Measurements from ENCODE around the gene SLBP. TPM values are rescaled to one million over a fixed set of nuclear protein-coding genes. Genes with fewer than 3 reads are reported as not detected.

Gene SLBP
- total and polyA plus RNA-seq, 10 of the 15 experiments (the other 5 are each of a cell fraction or from before 2014, with no cell fraction given) = 94.4 to 278 (median 158) TPM

Small RNA genes lying within 50 kb of the gene (small RNA-seq; reads per million reads assigned to genes)
- gene RF00019 = not detected

Other genes starting within 250 kb of the SLBP start
- 0.40 and 1.4 TPM in 2 replicates for gene FAM53A, start 28.0 kb downstream of the SLBP start, total RNA-seq (2014; rRNA removed)
- 0.32 and 0.40 TPM in 2 replicates for gene FAM53A, start 28.0 kb downstream of the SLBP start, total RNA-seq (2014; rRNA removed; fragmentation: Illumina TruSeq; extraction: Trizol)
- 0.77 and 0.87 TPM in 2 replicates for gene FAM53A, start 28.0 kb downstream of the SLBP start, total RNA-seq (2021)
- gene FAM53A, start 28.0 kb downstream of the SLBP start, polyA plus RNA-seq (2011; rRNA removed) = 0.30 and 0.37 TPM in 2 replicates
- gene FAM53A, start 28.0 kb downstream of the SLBP start, polyA plus RNA-seq (2014; fragmentation: Illumina TruSeq; extraction: Trizol) = 0.09 TPM in 1 of 2 replicates, not detected in the other
- under 1 TPM in 1 of 2 experiments, not detected in 1; 0.02 TPM for gene FAM53A, start 28.0 kb downstream of the SLBP start, polyA plus RNA-seq (2014; fragmentation: Nextera tagmentation; extraction: Ambion mirVana)
- 0.44 and 1.3 TPM in 2 replicates for gene FAM53A, start 28.0 kb downstream of the SLBP start, polyA plus RNA-seq (2014; rRNA removed)
- under 1 TPM in 1 of 2 experiments, not detected in 1; 0.32 TPM for gene FAM53A, start 28.0 kb downstream of the SLBP start, polyA plus RNA-seq (2016; fragmentation: Nextera tagmentation; extraction: Ambion mirVana)
- 18.4 and 20.9 TPM in 2 replicates for gene TMEM129, start 9.0 kb upstream of the SLBP start, total RNA-seq (2014; rRNA removed)
- 7.7 and 9.0 TPM in 2 replicates for gene TMEM129, start 9.0 kb upstream of the SLBP start, total RNA-seq (2014; rRNA removed; fragmentation: Illumina TruSeq; extraction: Trizol)
- 19.3 and 20.4 TPM in 2 replicates for gene TMEM129, start 9.0 kb upstream of the SLBP start, total RNA-seq (2021)
- gene TMEM129, start 9.0 kb upstream of the SLBP start, polyA plus RNA-seq (2011; rRNA removed) = 4.0 and 8.6 TPM in 2 replicates
- 2.1 and 7.2 TPM in 2 replicates for gene TMEM129, start 9.0 kb upstream of the SLBP start, polyA plus RNA-seq (2014; fragmentation: Illumina TruSeq; extraction: Trizol)
- gene TMEM129, start 9.0 kb upstream of the SLBP start, polyA plus RNA-seq (2014; fragmentation: Nextera tagmentation; extraction: Ambion mirVana) = under 1 TPM; 0.19 to 0.46 TPM
- gene TMEM129, start 9.0 kb upstream of the SLBP start, polyA plus RNA-seq (2014; rRNA removed) = 24.9 and 25.1 TPM in 2 replicates
- gene TMEM129, start 9.0 kb upstream of the SLBP start, polyA plus RNA-seq (2016; fragmentation: Nextera tagmentation; extraction: Ambion mirVana) = 10 to 100 TPM; 17.3 to 23.2 TPM
- 48.1 and 66.7 TPM in 2 replicates for gene TACC3, start 9.2 kb upstream of the SLBP start, total RNA-seq (2014; rRNA removed)
- 44.5 and 48.6 TPM in 2 replicates for gene TACC3, start 9.2 kb upstream of the SLBP start, total RNA-seq (2014; rRNA removed; fragmentation: Illumina TruSeq; extraction: Trizol)
- 120 and 121 TPM in 2 replicates for gene TACC3, start 9.2 kb upstream of the SLBP start, total RNA-seq (2021)
- gene TACC3, start 9.2 kb upstream of the SLBP start, polyA plus RNA-seq (2011; rRNA removed) = 29.0 and 39.7 TPM in 2 replicates
- gene TACC3, start 9.2 kb upstream of the SLBP start, polyA plus RNA-seq (2014; fragmentation: Illumina TruSeq; extraction: Trizol) = 77.1 and 99.7 TPM in 2 replicates
- gene TACC3, start 9.2 kb upstream of the SLBP start, polyA plus RNA-seq (2014; fragmentation: Nextera tagmentation; extraction: Ambion mirVana) = 1 to 10 TPM; 2.8 to 8.1 TPM
- 79.9 and 99.2 TPM in 2 replicates for gene TACC3, start 9.2 kb upstream of the SLBP start, polyA plus RNA-seq (2014; rRNA removed)
- gene TACC3, start 9.2 kb upstream of the SLBP start, polyA plus RNA-seq (2016; fragmentation: Nextera tagmentation; extraction: Ambion mirVana) = 100 to 1,000 TPM; 103 to 115 TPM
- 0.05 TPM in 1 of 2 replicates, not detected in the other for gene FGFR3, start 81.0 kb upstream of the SLBP start, total RNA-seq (2014; rRNA removed)
- not detected in 2 replicates for gene FGFR3, start 81.0 kb upstream of the SLBP start, total RNA-seq (2014; rRNA removed; fragmentation: Illumina TruSeq; extraction: Trizol)
- gene FGFR3, start 81.0 kb upstream of the SLBP start, total RNA-seq (2021) = 0.33 and 0.37 TPM in 2 replicates
- gene FGFR3, start 81.0 kb upstream of the SLBP start, polyA plus RNA-seq (2011; rRNA removed) = 0.01 and 0.05 TPM in 2 replicates
- gene FGFR3, start 81.0 kb upstream of the SLBP start, polyA plus RNA-seq (2014; fragmentation: Illumina TruSeq; extraction: Trizol) = not detected in 2 replicates
- not detected for gene FGFR3, start 81.0 kb upstream of the SLBP start, polyA plus RNA-seq (2014; fragmentation: Nextera tagmentation; extraction: Ambion mirVana)
- gene FGFR3, start 81.0 kb upstream of the SLBP start, polyA plus RNA-seq (2014; rRNA removed) = 0.26 TPM in 1 of 2 replicates, not detected in the other
- under 1 TPM in 1 of 2 experiments, not detected in 1; 0.11 TPM for gene FGFR3, start 81.0 kb upstream of the SLBP start, polyA plus RNA-seq (2016; fragmentation: Nextera tagmentation; extraction: Ambion mirVana)
- gene LETM1, start 143.8 kb upstream of the SLBP start, total RNA-seq (2014; rRNA removed) = 50.4 and 57.8 TPM in 2 replicates
- 23.9 and 24.4 TPM in 2 replicates for gene LETM1, start 143.8 kb upstream of the SLBP start, total RNA-seq (2014; rRNA removed; fragmentation: Illumina TruSeq; extraction: Trizol)
- 59.6 and 65.2 TPM in 2 replicates for gene LETM1, start 143.8 kb upstream of the SLBP start, total RNA-seq (2021)
- 9.6 and 18.4 TPM in 2 replicates for gene LETM1, start 143.8 kb upstream of the SLBP start, polyA plus RNA-seq (2011; rRNA removed)
- gene LETM1, start 143.8 kb upstream of the SLBP start, polyA plus RNA-seq (2014; fragmentation: Illumina TruSeq; extraction: Trizol) = 8.5 and 18.5 TPM in 2 replicates
- gene LETM1, start 143.8 kb upstream of the SLBP start, polyA plus RNA-seq (2014; fragmentation: Nextera tagmentation; extraction: Ambion mirVana) = 1 to 10 TPM; 2.6 to 4.0 TPM
- gene LETM1, start 143.8 kb upstream of the SLBP start, polyA plus RNA-seq (2014; rRNA removed) = 36.0 and 46.4 TPM in 2 replicates
- 10 to 100 TPM; 37.3 to 39.4 TPM for gene LETM1, start 143.8 kb upstream of the SLBP start, polyA plus RNA-seq (2016; fragmentation: Nextera tagmentation; extraction: Ambion mirVana)
- 72.5 and 73.1 TPM in 2 replicates for gene NSD2, start 159.1 kb upstream of the SLBP start, total RNA-seq (2014; rRNA removed)
- 71.4 and 74.7 TPM in 2 replicates for gene NSD2, start 159.1 kb upstream of the SLBP start, total RNA-seq (2014; rRNA removed; fragmentation: Illumina TruSeq; extraction: Trizol)
- gene NSD2, start 159.1 kb upstream of the SLBP start, total RNA-seq (2021) = 137 and 139 TPM in 2 replicates
- gene NSD2, start 159.1 kb upstream of the SLBP start, polyA plus RNA-seq (2011; rRNA removed) = 44.9 and 50.2 TPM in 2 replicates
- 83.4 and 85.0 TPM in 2 replicates for gene NSD2, start 159.1 kb upstream of the SLBP start, polyA plus RNA-seq (2014; fragmentation: Illumina TruSeq; extraction: Trizol)
- gene NSD2, start 159.1 kb upstream of the SLBP start, polyA plus RNA-seq (2014; fragmentation: Nextera tagmentation; extraction: Ambion mirVana) = 1 to 10 TPM; 8.6 to 9.3 TPM
- 72.6 and 74.8 TPM in 2 replicates for gene NSD2, start 159.1 kb upstream of the SLBP start, polyA plus RNA-seq (2014; rRNA removed)
- gene NSD2, start 159.1 kb upstream of the SLBP start, polyA plus RNA-seq (2016; fragmentation: Nextera tagmentation; extraction: Ambion mirVana) = 10 to 100 TPM; 42.2 to 62.0 TPM

Measured in GM12878 (cell line).